Panc1 (cell line): Measurements from ENCODE around the gene ATP6V0D1. TPM values are rescaled to one million over a fixed set of nuclear protein-coding genes. Genes with fewer than 3 reads are reported as not detected.

Source experiments
- ATAC-seq: fragments of 200-7000 bp; cut with Tn5 transposase; 2 replicates; pipeline ENCODE4 v1.9.1; 2020; ENCODE audit warnings: mild to moderate bottlenecking, moderate library complexity
- BruUV-seq: library from RNA; stranded (reverse); fragments of 400-500 nt; replicated peaks from 2 replicates; lab custom pipeline; 2021; lab: Mats Ljungman, UMichigan
- CTCF ChIA-PET: fragments of 300-600 bp; sonication (Branson Sonifier 250); formaldehyde crosslinking; loops from one replicate; lab custom pipeline; 2022; ENCODE audit warnings: antibody characterized with exemption; lab: Charles Lee
- POLR2A ChIA-PET: fragments of 300-600 bp; sonication (Branson Sonifier 250); formaldehyde crosslinking; loops from one replicate; lab custom pipeline; 2022; ENCODE audit warnings: antibody characterized with exemption; lab: Charles Lee
- DNase-seq: peaks from one replicate; pipeline ENCODE4 v3.0.0-alpha.2; 2010; ENCODE audit warnings: low read depth, low spot score
- H3K27ac ChIP-seq: 2 replicates; pipeline ENCODE4 v1.5.1; 2011; ENCODE audit warnings: mild to moderate bottlenecking, low read length, inconsistent platforms
- H3K27me3 ChIP-seq: fragments of 200-500 bp; sonication (Bioruptor generic); 2 replicates; pipeline ENCODE4 v1.6.0; 2014; ENCODE audit warnings: low read length, inconsistent platforms; ENCODE audit not compliant: control insufficient read depth, insufficient read depth
- H3K36me3 ChIP-seq: fragments of 200-500 bp; sonication (Bioruptor generic); 2 replicates; pipeline ENCODE4 v1.5.1; 2014; ENCODE audit warnings: inconsistent platforms, mild to moderate bottlenecking, low read length, moderate library complexity; ENCODE audit not compliant: control insufficient read depth, insufficient read depth
- H3K4me1 ChIP-seq: 2 replicates; pipeline ENCODE4 v1.5.1; 2011; ENCODE audit warnings: inconsistent platforms, mild to moderate bottlenecking, low read length, moderate library complexity; ENCODE audit not compliant: control insufficient read depth, insufficient read depth
- H3K4me3 ChIP-seq, 2 experiments: 2 replicates each; pipeline ENCODE4 v1.5.1; 2011 to 2012; ENCODE audit warnings: low read depth in 2 of 2, low read length in 2 of 2, mild to moderate bottlenecking in 2 of 2, inconsistent platforms in 1 of 2, moderate library complexity in 1 of 2
- H3K9me3 ChIP-seq: fragments of 200-500 bp; sonication (Bioruptor generic); 2 replicates; pipeline ENCODE4 v1.5.1; 2014; ENCODE audit warnings: low read depth, mild to moderate bottlenecking, inconsistent platforms, low read length, moderate library complexity; ENCODE audit not compliant: control insufficient read depth, insufficient read depth
- CTCF ChIP-seq: fragments of 450-650 bp; IDR thresholded peaks from 2 replicates; pipeline ENCODE4 v1.5.1; 2017; ENCODE audit warnings: mild to moderate bottlenecking
- POLR2AphosphoS5 ChIP-seq: IDR thresholded peaks from 2 replicates; pipeline ENCODE4 v1.6.1; 2012; ENCODE audit warnings: mild to moderate bottlenecking, low read depth, low read length, moderate library complexity
- REST ChIP-seq, 2 experiments: IDR thresholded peaks; 2 replicates each; pipeline ENCODE4 v1.6.1; 2011 to 2012; ENCODE audit warnings: low read depth in 2 of 2, control low read depth in 1 of 2, low read length in 1 of 2, mild to moderate bottlenecking in 1 of 2, moderate library complexity in 1 of 2; ENCODE audit not compliant: insufficient read depth in 1 of 2
- SIN3A ChIP-seq: IDR thresholded peaks from 2 replicates; pipeline ENCODE4 v1.6.1; 2012; ENCODE audit warnings: low read depth, mild to moderate bottlenecking, low read length, moderate library complexity, borderline replicate concordance; ENCODE audit not compliant: insufficient read depth
- TCF7L2 ChIP-seq: IDR thresholded peaks from 2 replicates; pipeline ENCODE4 v1.6.1; 2011; ENCODE audit warnings: mild to moderate bottlenecking, low read depth, low read length, inconsistent platforms
- in situ Hi-C: cut with HindIII; loops from 2 replicates; pipeline ENCODE4 v1.10.0; 2016; ENCODE audit warnings: low sequenced_read_pairs, low pct_unique_long_range_greater_than_20kb
- intact Hi-C: fragments of 100-400 bp; cut with micrococcal nuclease; formaldehyde crosslinking; loops from one replicate; pipeline ENCODE4 v1.10.0; 2022; ENCODE audit not compliant: unreplicated experiment
- total RNA-seq: library from RNA; stranded (reverse); gene quantifications from one replicate; pipeline ENCODE4 v1.2.1, GENCODE V29; 2021; ENCODE audit not compliant: unreplicated experiment

ATP6V0D1 gene
- total RNA-seq, 1 experiment from 2014 or later, result 70.8 TPM

- DNase-seq (no peak), ATAC-seq (no peak)
- H3K9me3 ChIP-seq, result no peaks in the 10 kb centered on the region
- no peak overlapping the region for H3K27ac ChIP-seq
- H3K27me3 ChIP-seq, result no peaks in the 10 kb centered on the region
- intact Hi-C loops (no loop called here), in situ Hi-C loops (no loop called here)
- no peaks in the 10 kb centered on the region for H3K4me1 ChIP-seq
- TF ChIP-seq CTCF (no peak; the same call in 1 of the 2 replicates), SIN3A (no peak), REST (IDR thresholded peaks at IDR 0.05; ENCODE audit: insufficient read depth in 1 of 2, low read depth in 2 of 2, low read length in 1 of 2) (no peak)
- BruUV-seq, result no TSS peak
- no peak overlapping the region for H3K4me3 ChIP-seq
- POLR2A ChIA-PET, result no interaction called here
- H3K36me3 ChIP-seq, result no peaks in the 10 kb centered on the region
- CTCF ChIA-PET, result interaction anchor here (0.6 kb wide), 1 partner anchor 112 kb away, joined by 6 read pairs; no protein-coding TSS in a partner anchor
Measured at GRCh38 chr16:67407788-67408452, 73.0 kb downstream of the ATP6V0D1 start.

GRCh38 chr16:67407176-67407787 lies 73.7 kb downstream of the ATP6V0D1 start:
- CTCF ChIA-PET, result no interaction called here
- no peak for ATAC-seq
- H3K27ac ChIP-seq, result no peak overlapping the region
- no peak for TF ChIP-seq CTCF
- no peak for TF ChIP-seq POLR2AphosphoS5
- TF ChIP-seq SIN3A, result no peak
- no peak for TF ChIP-seq TCF7L2
- no peak for TF ChIP-seq REST (IDR thresholded peaks at IDR 0.05; ENCODE audit: insufficient read depth in 1 of 2, low read depth in 2 of 2, low read length in 1 of 2)
- H3K27me3 ChIP-seq, result no peaks in the 10 kb centered on the region
- no peaks in the 10 kb centered on the region for H3K4me1 ChIP-seq
- DNase-seq, result no peak
- in situ Hi-C loops (no loop called here), intact Hi-C loops (no loop called here)
- H3K4me3 ChIP-seq, result no peak overlapping the region
- no TSS peak for BruUV-seq
- H3K9me3 ChIP-seq, result no peaks in the 10 kb centered on the region
- H3K36me3 ChIP-seq, result no peaks in the 10 kb centered on the region
- POLR2A ChIA-PET, result no interaction called here
